Activated CD4-positive, alpha-beta memory T cell treated with anti-CD3 and anti-CD28 coated beads for 36 hours (primary cell): ENCODE measurements around the gene TMIGD1. TPM values are rescaled to one million over a fixed set of nuclear protein-coding genes. Genes with fewer than 3 reads are reported as not detected.
"Not testable (repeated sequence)": the region's sequence is repeated elsewhere in the genome, so short reads cannot be mapped to it uniquely, and the experiment has no call there.

Experiments used
- CTCF ChIA-PET: fragments of 350-600 bp; sonication (Branson Sonifier 250); formaldehyde crosslinking; loops from one replicate; lab custom pipeline; 2021; ENCODE audit warnings: antibody characterized with exemption, inconsistent platforms; lab: Charles Lee
- POLR2A ChIA-PET: fragments of 350-600 bp; sonication (Branson Sonifier 250); formaldehyde crosslinking; loops from one replicate; lab custom pipeline; 2021; ENCODE audit warnings: antibody characterized with exemption; lab: Charles Lee
- DNase-seq: peaks from one replicate; pipeline ENCODE4 v3.0.0-alpha.2; 2020
- H3K27ac Mint-ChIP-seq: one replicate; pipeline ENCODE4 v1.8.0; 2021; ENCODE audit warnings: mixed read lengths
- H3K27me3 Mint-ChIP-seq: one replicate; pipeline ENCODE4 v1.8.0; 2021; ENCODE audit warnings: mixed read lengths
- H3K36me3 Mint-ChIP-seq: one replicate; pipeline ENCODE4 v1.8.0; 2021; ENCODE audit warnings: mixed read lengths
- H3K4me1 Mint-ChIP-seq: one replicate; pipeline ENCODE4 v1.8.0; 2021; ENCODE audit warnings: low read depth, mixed read lengths
- H3K4me3 Mint-ChIP-seq: one replicate; pipeline ENCODE4 v1.8.0; 2021; ENCODE audit warnings: mild to moderate bottlenecking, mixed read lengths
- H3K9me3 Mint-ChIP-seq: one replicate; pipeline ENCODE4 v1.8.0; 2021; ENCODE audit warnings: mixed read lengths
- intact Hi-C: fragments of 100-400 bp; cut with micrococcal nuclease; formaldehyde crosslinking; loops from one replicate; pipeline ENCODE4 v1.15.1; 2023
- total RNA-seq, 2 experiments: library from RNA; stranded (reverse); gene quantifications; one replicate each; pipeline ENCODE4 v1.2.3, GENCODE V29; 2021

TMIGD1 gene
- total RNA-seq, 2 experiments from 2014 or later: not detected

- no peak for DNase-seq
- Mint-ChIP-seq H3K27me3 (no peaks in the 10 kb centered on the region), H3K4me1 (peaks cover 18% of the 10 kb centered on the region), H3K4me3 (no peak overlapping the region), H3K9me3 (no peaks in the 10 kb centered on the region), H3K36me3 (no peaks in the 10 kb centered on the region), H3K27ac (no peak overlapping the region)
- intact Hi-C loops: loop anchor here (1.0 kb wide), 1 partner anchor 12 kb away; no protein-coding TSS in a partner anchor
- POLR2A ChIA-PET: interaction anchor here (1.2 to 2.1 kb wide), 2 partner anchors 19 to 36 kb away, joined by 3 to 8 read pairs; no protein-coding TSS in a partner anchor
- CTCF ChIA-PET: interaction anchor here (0.6 to 3.2 kb wide), 3 partner anchors 9 to 36 kb away, joined by 4 to 33 read pairs (median 9); no protein-coding TSS in a partner anchor
Observed at GRCh38 chr17:30344283-30345088, 10.6 kb upstream of the TMIGD1 start.

GRCh38 chr17:30343796-30344195, 9.9 kb upstream of the TMIGD1 start:
- Mint-ChIP-seq H3K4me3 (no peak overlapping the region), H3K4me1 (peaks cover 18% of the 10 kb centered on the region), H3K36me3 (no peaks in the 10 kb centered on the region), H3K9me3 (no peaks in the 10 kb centered on the region), H3K27me3 (no peaks in the 10 kb centered on the region), H3K27ac (no peak overlapping the region)
- intact Hi-C loops: no loop called here
- ChIA-PET CTCF (interaction anchor here (0.7 to 2.6 kb wide), 2 partner anchors 37 to 63 kb away, joined by 3 to 9 read pairs; no protein-coding TSS in a partner anchor), POLR2A (no interaction called here)
- no peak for DNase-seq

DNA sequence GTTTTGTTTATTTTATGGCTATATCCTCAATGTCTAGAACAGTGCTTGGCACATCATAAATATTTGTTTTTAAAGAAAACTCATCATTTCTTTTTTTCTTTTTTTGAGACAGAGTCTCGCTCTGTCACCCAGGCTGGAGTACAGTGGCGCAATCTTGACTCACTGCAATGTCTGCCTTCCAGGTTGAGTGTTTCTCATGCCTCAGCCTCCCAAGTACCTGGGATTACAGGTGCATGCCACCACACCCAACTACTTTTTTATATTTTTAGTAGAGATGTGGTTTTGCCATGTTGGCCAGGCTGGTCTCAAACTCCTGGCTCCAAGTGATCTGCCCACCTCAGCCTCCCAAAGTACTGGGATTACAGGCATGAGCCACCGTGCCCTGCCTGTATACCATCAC, 9.4 kb upstream of the TMIGD1 start:
- peaks cover 18% of the 10 kb centered on the region for H3K4me1 Mint-ChIP-seq
- H3K36me3 Mint-ChIP-seq, H3K4me3 Mint-ChIP-seq, POLR2A ChIA-PET, intact Hi-C loops, H3K27me3 Mint-ChIP-seq, H3K9me3 Mint-ChIP-seq, DNase-seq, H3K27ac Mint-ChIP-seq: not testable (repeated sequence)
- CTCF ChIA-PET: interaction anchor here (0.7 to 5.5 kb wide), 2 partner anchors 63 to 238 kb away, joined by 3 to 42 read pairs; no protein-coding TSS in a partner anchor

- intact Hi-C loops: loop anchor here (2.0 kb wide), 2 partner anchors 21 to 135 kb away; partner anchors contain the start of gene GOSR1
- POLR2A ChIA-PET: interaction anchor here (0.6 to 1.4 kb wide), 2 partner anchors 22 to 135 kb away, joined by 3 read pairs; partner anchors contain the start of gene GOSR1
- CTCF ChIA-PET: interaction anchor here (0.6 to 10.6 kb wide), 14 partner anchors 8 to 647 kb away, joined by 3 to 137 read pairs (median 6); partner anchors contain the start of gene SLC6A4
Observed at GRCh38 chr17:30341703-30342249, 7.9 kb upstream of the TMIGD1 start.

DNA sequence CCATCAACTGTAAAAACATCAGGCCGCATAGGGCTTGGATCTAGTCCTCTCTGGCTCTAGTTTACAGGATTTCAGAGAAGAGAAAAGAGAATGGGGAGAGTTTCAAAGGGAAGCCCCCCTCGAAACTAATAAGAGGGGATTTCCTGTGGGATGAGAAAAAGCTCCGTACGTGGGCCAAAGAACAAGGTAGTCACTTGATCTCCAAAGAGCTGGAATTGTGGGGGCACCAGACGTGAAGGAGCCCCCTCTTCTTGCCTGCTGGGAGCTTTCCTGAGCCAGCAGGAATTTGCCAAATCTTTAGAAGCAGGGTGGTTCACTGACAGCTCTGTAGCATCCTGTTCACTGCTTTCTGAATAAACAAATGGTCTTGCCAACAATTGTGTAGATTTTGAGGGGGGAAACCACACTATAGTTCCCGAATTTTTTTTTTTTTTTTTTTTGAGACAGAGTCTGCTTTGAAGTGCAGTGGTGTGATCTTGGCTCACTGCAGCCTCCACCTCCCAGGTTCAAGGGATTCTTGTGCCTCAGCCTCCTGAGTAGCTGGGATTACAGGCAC, 7.0 kb upstream of the TMIGD1 start:
- no peak overlapping the region for H3K27ac Mint-ChIP-seq
- intact Hi-C loops: loop anchor here (1.0 to 2.0 kb wide), 3 partner anchors 22 to 374 kb away; partner anchors contain the start of gene GOSR1
- peaks cover 19% of the 10 kb centered on the region for H3K4me1 Mint-ChIP-seq
- no peaks in the 10 kb centered on the region for H3K27me3 Mint-ChIP-seq
- no peaks in the 10 kb centered on the region for H3K9me3 Mint-ChIP-seq
- POLR2A ChIA-PET: interaction anchor here (0.6 to 1.4 kb wide), 3 partner anchors 8 to 1046 kb away, joined by 3 read pairs; partner anchors contain the start of genes GOSR1 and NUFIP2
- DNase-seq: no peak
- CTCF ChIA-PET: interaction anchor here (0.7 to 10.6 kb wide), 32 partner anchors 9 to 366 kb away, joined by 3 to 137 read pairs (median 4); partner anchors contain the start of genes BLMH and GOSR1
- no peaks in the 10 kb centered on the region for H3K36me3 Mint-ChIP-seq
- H3K4me3 Mint-ChIP-seq: no peak overlapping the region

More at GRCh38 chr17:30341703-30342249, 7.9 kb upstream of the TMIGD1 start:
- H3K4me3 Mint-ChIP-seq: no peak overlapping the region
- no peak overlapping the region for H3K27ac Mint-ChIP-seq
- H3K36me3 Mint-ChIP-seq: no peaks in the 10 kb centered on the region
- H3K9me3 Mint-ChIP-seq: no peaks in the 10 kb centered on the region
- H3K4me1 Mint-ChIP-seq: peaks cover 18% of the 10 kb centered on the region
- DNase-seq: no peak
- H3K27me3 Mint-ChIP-seq: no peaks in the 10 kb centered on the region

- ChIA-PET POLR2A (no interaction called here), CTCF (interaction anchor here (0.7 to 10.6 kb wide), 23 partner anchors 9 to 343 kb away, joined by 3 to 137 read pairs (median 6); partner anchors contain the start of genes CPD and GOSR1)
- intact Hi-C loops: loop anchor here (10.0 kb wide), 1 partner anchor 104 kb away; the partner anchor contains the start of gene SLC6A4
- DNase-seq: no peak
- no peaks in the 10 kb centered on the region for H3K36me3 Mint-ChIP-seq
- no peak overlapping the region for H3K4me3 Mint-ChIP-seq
- no peak overlapping the region for H3K27ac Mint-ChIP-seq
- H3K27me3 Mint-ChIP-seq: no peaks in the 10 kb centered on the region
- peaks cover 16% of the 10 kb centered on the region for H3K4me1 Mint-ChIP-seq
- H3K9me3 Mint-ChIP-seq: no peaks in the 10 kb centered on the region
Observed at GRCh38 chr17:30339086-30339485, 5.2 kb upstream of the TMIGD1 start.

DNA sequence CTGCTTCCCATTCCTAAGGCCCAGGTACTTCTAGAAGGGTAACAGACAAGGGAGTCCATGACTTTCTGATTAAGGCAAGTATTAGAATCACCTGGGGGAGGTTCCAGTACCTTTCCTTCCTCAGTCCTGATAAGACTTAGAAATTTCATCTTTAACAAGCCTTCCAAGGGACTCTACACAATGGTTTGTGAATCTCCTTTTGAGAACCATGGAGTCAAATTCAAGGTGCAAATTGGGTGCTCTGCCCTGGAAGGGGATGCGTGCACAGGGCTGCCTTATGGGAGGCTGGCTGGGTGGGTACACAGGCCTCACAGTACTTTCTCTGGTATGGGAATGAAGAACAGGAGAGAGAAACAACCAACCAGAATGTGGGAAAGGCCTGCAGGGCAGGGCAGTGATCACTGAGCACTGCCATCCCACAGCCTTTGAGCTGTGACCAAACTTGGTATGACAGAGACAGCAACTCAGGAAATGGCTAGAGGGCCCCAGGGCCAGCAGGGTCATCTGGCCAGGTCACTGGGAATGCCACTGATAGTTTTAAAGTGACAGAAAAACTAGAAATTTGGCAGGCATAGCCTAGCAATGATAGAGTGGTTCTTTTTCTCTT, 3.6 kb upstream of the TMIGD1 start:
- no peak for DNase-seq
- ChIA-PET CTCF (interaction anchor here (1.0 to 10.6 kb wide), 28 partner anchors 8 to 239 kb away, joined by 3 to 137 read pairs (median 8); partner anchors contain the start of genes BLMH and CPD), POLR2A (no interaction called here)
- intact Hi-C loops: loop anchor here (10.0 kb wide), 1 partner anchor 103 kb away; the partner anchor contains the start of gene SLC6A4
- Mint-ChIP-seq H3K4me3 (no peak overlapping the region), H3K9me3 (no peaks in the 10 kb centered on the region), H3K27me3 (no peaks in the 10 kb centered on the region), H3K4me1 (peaks cover 30% of the 10 kb centered on the region), H3K27ac (no peak overlapping the region), H3K36me3 (no peaks in the 10 kb centered on the region)

GRCh38 chr17:30336369-30337171, 2.7 kb upstream of the TMIGD1 start:
- H3K27ac Mint-ChIP-seq: no peak overlapping the region
- ChIA-PET POLR2A (interaction anchor here (0.9 to 1.9 kb wide), 5 partner anchors 27 to 232 kb away, joined by 3 to 6 read pairs (median 3); partner anchors contain the start of gene NSRP1), CTCF (interaction anchor here (0.6 to 10.6 kb wide), 57 partner anchors 9 to 238 kb away, joined by 3 to 137 read pairs (median 5); partner anchors contain the start of genes BLMH, CPD, GOSR1 and NSRP1)
- peak; percentile 68 for DNase-seq
- peaks cover 2% of the 10 kb centered on the region for H3K36me3 Mint-ChIP-seq
- peak overlapping the region; percentile 13 for H3K4me3 Mint-ChIP-seq
- H3K27me3 Mint-ChIP-seq: no peaks in the 10 kb centered on the region
- intact Hi-C loops: loop anchor here (1.0 to 10.0 kb wide), 5 partner anchors 37 to 232 kb away; partner anchors contain the start of genes BLMH and SLC6A4
- peaks cover 37% of the 10 kb centered on the region for H3K4me1 Mint-ChIP-seq
- H3K9me3 Mint-ChIP-seq: no peaks in the 10 kb centered on the region

- H3K36me3 Mint-ChIP-seq: peaks cover 2% of the 10 kb centered on the region
- H3K4me1 Mint-ChIP-seq: peaks cover 47% of the 10 kb centered on the region
- no peak overlapping the region for H3K4me3 Mint-ChIP-seq
- intact Hi-C loops: loop anchor here (10.0 kb wide), 1 partner anchor 100 kb away; the partner anchor contains the start of gene SLC6A4
- ChIA-PET POLR2A (interaction anchor here (1.4 kb wide), 1 partner anchor 43 kb away, joined by 3 read pairs; no protein-coding TSS in a partner anchor), CTCF (interaction anchor here (0.8 to 10.6 kb wide), 12 partner anchors 11 to 230 kb away, joined by 3 to 137 read pairs (median 8); partner anchors contain the start of genes BLMH and SLC6A4)
- no peaks in the 10 kb centered on the region for H3K9me3 Mint-ChIP-seq
- H3K27me3 Mint-ChIP-seq: no peaks in the 10 kb centered on the region
- H3K27ac Mint-ChIP-seq: no peak overlapping the region
- DNase-seq: no peak
Observed at GRCh38 chr17:30334421-30334820, 564 bp upstream of the TMIGD1 start.

DNA sequence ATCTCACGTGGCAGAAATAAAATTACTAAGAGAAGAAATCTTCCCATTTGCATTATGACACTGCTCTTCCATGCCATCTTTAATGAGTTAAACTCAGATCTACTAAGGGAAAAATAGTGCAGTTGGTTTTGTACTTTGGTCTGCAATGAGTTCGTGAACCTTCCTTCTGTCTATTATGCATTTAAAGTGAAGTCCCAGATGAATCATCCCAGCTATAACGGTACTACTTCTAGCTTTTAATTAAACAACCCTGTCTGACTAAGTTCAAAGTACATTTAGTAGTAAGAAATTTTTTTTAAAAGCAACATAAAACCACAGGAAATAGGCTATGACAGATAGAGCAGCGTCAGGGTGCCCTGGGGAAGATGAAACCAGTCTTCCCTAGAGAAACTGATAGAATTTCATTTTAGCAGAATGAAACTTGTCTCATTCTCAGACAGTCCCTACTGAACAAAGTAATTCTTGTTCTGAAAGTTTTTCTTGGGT, 1.8 kb downstream of the TMIGD1 start:
- Mint-ChIP-seq H3K4me1 (peaks cover 51% of the 10 kb centered on the region), H3K4me3 (peak overlapping the region; percentile 61), H3K27me3 (no peaks in the 10 kb centered on the region), H3K36me3 (peaks cover 2% of the 10 kb centered on the region), H3K27ac (peak overlapping the region; percentile 84), H3K9me3 (no peaks in the 10 kb centered on the region)
- POLR2A ChIA-PET: interaction anchor here (1.0 to 2.1 kb wide), 2 partner anchors 32 to 40 kb away, joined by 12 read pairs; partner anchors contain the start of gene BLMH
- intact Hi-C loops: loop anchor here (1.0 to 10.0 kb wide), 9 partner anchors 8 to 228 kb away; partner anchors contain the start of genes BLMH, CPD, NSRP1 and SLC6A4
- CTCF ChIA-PET: interaction anchor here (0.6 to 10.6 kb wide), 7 partner anchors 32 to 237 kb away, joined by 3 to 137 read pairs (median 4); partner anchors contain the start of gene BLMH
- DNase-seq: peak; percentile 75
